ENCODE measurements around the gene DHCR24.

DHCR24 gene

GRCh38 chr1:54848134-54848948, 38.7 kb downstream of the DHCR24 start:
- TF ChIP-seq Cebpa-rat (IDR thresholded peaks at IDR 0.05): no peak
- Histone ChIP-seq H3K4me1 (no peaks in the 10 kb centered on the region), H3K36me3 (no peaks in the 10 kb centered on the region), H3K4me2 (no peak overlapping the region), H3K9ac (no peak overlapping the region), H4K20me1 (no peaks in the 10 kb centered on the region), H3K27ac (no peak overlapping the region), H3K27me3 (no peaks in the 10 kb centered on the region), H3K9me3 (no peaks in the 10 kb centered on the region), H3K4me3 (no peak overlapping the region)

GRCh38 chr1:54846716-54847284, 40.2 kb downstream of the DHCR24 start:
- Histone ChIP-seq H3K36me3 (no peaks in the 10 kb centered on the region), H3K9me3 (no peaks in the 10 kb centered on the region), H3K9ac (no peak overlapping the region), H3K4me3 (no peak overlapping the region), H3K27ac (no peak overlapping the region), H3K27me3 (no peaks in the 10 kb centered on the region), H4K20me1 (no peaks in the 10 kb centered on the region), H3K4me1 (no peaks in the 10 kb centered on the region), H3K4me2 (no peak overlapping the region)
- TF ChIP-seq Cebpa-rat (IDR thresholded peaks at IDR 0.05): no peak

GRCh38 chr1:54846301-54846700, 40.7 kb downstream of the DHCR24 start:
- Histone ChIP-seq H3K4me2 (no peak overlapping the region), H3K27ac (no peak overlapping the region), H3K9me3 (no peaks in the 10 kb centered on the region), H4K20me1 (no peaks in the 10 kb centered on the region), H3K27me3 (no peaks in the 10 kb centered on the region), H3K4me3 (no peak overlapping the region), H3K9ac (no peak overlapping the region), H3K36me3 (no peaks in the 10 kb centered on the region), H3K4me1 (no peaks in the 10 kb centered on the region)
- TF ChIP-seq Cebpa-rat (IDR thresholded peaks at IDR 0.05): no peak

GRCh38 chr1:54845772-54846171, 41.2 kb downstream of the DHCR24 start:
- Histone ChIP-seq H3K4me2 (no peak overlapping the region), H3K4me3 (no peak overlapping the region), H4K20me1 (no peaks in the 10 kb centered on the region), H3K9ac (no peak overlapping the region), H3K27me3 (no peaks in the 10 kb centered on the region), H3K9me3 (no peaks in the 10 kb centered on the region), H3K36me3 (no peaks in the 10 kb centered on the region), H3K4me1 (no peaks in the 10 kb centered on the region), H3K27ac (no peak overlapping the region)
- TF ChIP-seq Cebpa-rat (IDR thresholded peaks at IDR 0.05): no peak

- Histone ChIP-seq H3K4me3 (no peak overlapping the region), H3K4me2 (no peak overlapping the region), H3K36me3 (no peaks in the 10 kb centered on the region), H3K9me3 (no peaks in the 10 kb centered on the region), H3K9ac (no peak overlapping the region), H3K4me1 (no peaks in the 10 kb centered on the region), H4K20me1 (no peaks in the 10 kb centered on the region), H3K27ac (no peak overlapping the region), H3K27me3 (no peaks in the 10 kb centered on the region)
- TF ChIP-seq Cebpa-rat (IDR thresholded peaks at IDR 0.05): no peak
These were observed 42.4 kb downstream of the DHCR24 start for GRCh38 chr1:54844564-54844963.

GRCh38 chr1:54843449-54843848, 43.5 kb downstream of the DHCR24 start:
- no peaks in the 10 kb centered on the region for H4K20me1 ChIP-seq
- H3K27ac ChIP-seq: no peak overlapping the region
- no peak overlapping the region for H3K4me2 ChIP-seq
- no peaks in the 10 kb centered on the region for H3K9me3 ChIP-seq
- no peaks in the 10 kb centered on the region for H3K27me3 ChIP-seq
- H3K9ac ChIP-seq: no peak overlapping the region
- no peaks in the 10 kb centered on the region for H3K4me1 ChIP-seq
- no peak for TF ChIP-seq Cebpa-rat (IDR thresholded peaks at IDR 0.05)
- H3K36me3 ChIP-seq: no peaks in the 10 kb centered on the region
- H3K4me3 ChIP-seq: no peak overlapping the region

- no peak overlapping the region for H3K4me3 ChIP-seq
- no peaks in the 10 kb centered on the region for H3K4me1 ChIP-seq
- H3K36me3 ChIP-seq: no peaks in the 10 kb centered on the region
- H3K4me2 ChIP-seq: no peak overlapping the region
- H3K9ac ChIP-seq: no peak overlapping the region
- no peak for TF ChIP-seq Cebpa-rat (IDR thresholded peaks at IDR 0.05)
- H3K27me3 ChIP-seq: no peaks in the 10 kb centered on the region
- H3K27ac ChIP-seq: no peak overlapping the region
- no peaks in the 10 kb centered on the region for H4K20me1 ChIP-seq
- no peaks in the 10 kb centered on the region for H3K9me3 ChIP-seq
These were observed 44.0 kb downstream of the DHCR24 start for GRCh38 chr1:54842963-54843362.

GRCh38 chr1:54842206-54842915, 44.6 kb downstream of the DHCR24 start:
- H3K4me3 ChIP-seq: no peak overlapping the region
- no peaks in the 10 kb centered on the region for H3K36me3 ChIP-seq
- no peaks in the 10 kb centered on the region for H3K4me1 ChIP-seq
- H3K27me3 ChIP-seq: no peaks in the 10 kb centered on the region
- TF ChIP-seq Cebpa-rat (IDR thresholded peaks at IDR 0.05): no peak
- H4K20me1 ChIP-seq: no peaks in the 10 kb centered on the region
- no peak overlapping the region for H3K9ac ChIP-seq
- H3K27ac ChIP-seq: no peak overlapping the region
- H3K4me2 ChIP-seq: no peak overlapping the region
- no peaks in the 10 kb centered on the region for H3K9me3 ChIP-seq

- no peak for TF ChIP-seq Cebpa-rat (IDR thresholded peaks at IDR 0.05)
- Histone ChIP-seq H4K20me1 (no peaks in the 10 kb centered on the region), H3K9ac (no peak overlapping the region), H3K4me3 (no peak overlapping the region), H3K4me2 (no peak overlapping the region), H3K4me1 (no peaks in the 10 kb centered on the region), H3K36me3 (no peaks in the 10 kb centered on the region), H3K27me3 (no peaks in the 10 kb centered on the region), H3K9me3 (no peaks in the 10 kb centered on the region), H3K27ac (no peak overlapping the region)
These were observed 47.2 kb downstream of the DHCR24 start for GRCh38 chr1:54839824-54840223.

- H3K4me3 ChIP-seq: no peak overlapping the region
- H3K27me3 ChIP-seq: no peaks in the 10 kb centered on the region
- H3K36me3 ChIP-seq: no peaks in the 10 kb centered on the region
- H3K4me2 ChIP-seq: no peak overlapping the region
- no peaks in the 10 kb centered on the region for H3K4me1 ChIP-seq
- H3K27ac ChIP-seq: no peak overlapping the region
- TF ChIP-seq Cebpa-rat (IDR thresholded peaks at IDR 0.05): no peak
- H4K20me1 ChIP-seq: no peaks in the 10 kb centered on the region
- no peak overlapping the region for H3K9ac ChIP-seq
- H3K9me3 ChIP-seq: no peaks in the 10 kb centered on the region
These were observed 48.3 kb downstream of the DHCR24 start for GRCh38 chr1:54838565-54839180.

All from BLaER1 (cell line).